ENCODE results near the gene PHF12.
A peak's percentile ranks its signal among the peaks of the same experiment; 100 is the strongest.
"Not testable (repeated sequence)": the region's sequence is repeated elsewhere in the genome, so short reads cannot be mapped to it uniquely, and the experiment has no call there.

Gene PHF12

DNA sequence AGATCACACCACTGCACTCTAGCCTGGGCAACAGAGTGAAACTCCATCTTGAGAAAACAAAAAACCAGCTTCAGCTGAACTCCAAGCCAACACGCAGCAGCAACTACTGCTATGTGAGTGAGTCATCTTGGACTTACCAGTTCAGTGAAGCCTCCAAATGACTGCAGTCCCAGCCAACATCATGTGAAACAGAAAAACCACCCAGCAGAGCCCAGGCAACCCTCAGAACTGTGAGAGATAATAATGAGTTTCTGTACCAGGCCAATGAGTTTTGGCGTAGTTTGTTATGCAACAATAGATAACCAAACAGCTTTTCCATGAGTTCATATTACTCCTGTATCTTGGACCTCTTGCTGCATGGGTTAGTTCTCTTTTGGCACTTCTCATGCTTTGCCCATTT is 23.3 kb downstream of the PHF12 start:
- DNase-seq: no peak

DNA sequence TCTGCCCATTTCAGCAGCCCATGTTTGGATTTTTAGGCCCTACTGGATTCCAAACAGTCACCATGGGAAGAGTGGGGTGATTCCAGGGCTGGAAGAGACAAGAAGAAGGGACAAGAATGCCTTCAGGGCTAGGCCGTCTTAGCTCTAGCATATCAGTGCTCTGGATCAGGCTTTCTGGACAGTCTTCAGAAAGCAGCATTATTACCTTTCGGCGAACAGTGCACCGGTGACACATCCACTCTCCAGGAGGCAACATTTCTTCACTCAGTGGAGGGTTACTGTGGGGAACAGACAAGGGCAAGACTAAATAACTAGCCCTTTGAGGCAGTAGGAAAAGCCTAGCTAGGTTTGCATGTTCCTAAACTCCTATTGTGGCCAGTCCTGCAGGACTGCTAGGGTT is 24.5 kb downstream of the PHF12 start:
- DNase-seq: no peak

DNA sequence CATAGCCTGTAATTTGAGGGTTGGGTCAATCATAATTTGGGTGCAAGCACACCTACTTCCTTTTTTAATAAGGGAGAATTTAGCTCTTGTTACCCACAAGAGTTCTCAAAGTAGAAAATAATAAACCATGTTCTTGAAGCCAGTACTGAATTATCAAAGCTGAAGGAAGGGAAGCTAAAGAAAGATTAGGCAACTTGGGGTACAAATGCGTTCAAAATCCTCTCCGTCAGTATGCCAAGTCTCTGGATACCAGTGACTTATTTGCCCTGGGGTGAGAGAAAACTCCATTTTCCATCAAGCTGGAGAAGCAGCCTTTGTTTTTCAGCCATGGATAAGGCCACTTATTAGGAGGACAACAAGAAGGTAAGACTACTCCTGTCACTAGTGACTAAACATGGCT is 25.0 kb downstream of the PHF12 start:
- DNase-seq: no peak

DNA sequence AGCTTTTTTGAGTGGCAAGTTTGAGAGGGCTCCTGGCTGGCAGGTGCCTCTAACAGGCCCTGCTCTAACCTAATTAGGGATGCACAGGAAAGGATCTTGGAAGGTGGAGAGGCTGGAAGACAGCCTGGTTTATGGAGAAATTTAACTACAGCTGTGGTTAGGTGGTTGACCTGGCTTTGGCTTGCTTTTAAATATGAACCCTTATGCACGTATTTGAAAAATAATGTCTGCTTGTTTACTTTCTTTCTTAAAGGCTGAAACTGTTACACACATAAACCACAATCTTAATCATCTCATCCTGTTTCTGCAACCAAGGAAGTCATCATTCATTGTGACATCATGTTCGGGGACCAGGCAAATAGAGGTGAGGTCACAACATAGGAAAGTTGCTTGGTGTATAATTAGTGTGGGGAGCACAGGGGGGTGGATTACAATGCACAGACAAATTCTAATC is 25.4 kb downstream of the PHF12 start:
- no peak for DNase-seq

DNA sequence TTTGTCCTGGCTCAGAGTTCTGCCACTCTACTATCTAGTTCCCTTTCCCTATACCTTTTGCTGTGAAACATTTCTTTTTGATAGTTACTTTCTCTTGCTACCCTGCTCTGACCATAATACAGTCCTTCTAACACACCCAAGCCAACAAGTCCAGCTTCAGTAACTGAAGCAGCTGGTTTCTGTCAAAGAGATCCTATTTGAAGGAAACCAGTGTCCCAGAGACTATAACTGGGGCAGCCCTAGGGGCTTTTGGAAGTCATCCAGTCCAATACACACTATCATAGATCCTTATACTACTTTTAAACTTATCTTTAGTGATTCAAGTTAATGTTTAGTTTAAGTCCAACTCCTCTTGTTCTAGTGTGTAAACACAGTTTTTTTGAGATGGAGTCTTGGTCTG is 31.1 kb downstream of the PHF12 start:
- DNase-seq: no peak

DNA sequence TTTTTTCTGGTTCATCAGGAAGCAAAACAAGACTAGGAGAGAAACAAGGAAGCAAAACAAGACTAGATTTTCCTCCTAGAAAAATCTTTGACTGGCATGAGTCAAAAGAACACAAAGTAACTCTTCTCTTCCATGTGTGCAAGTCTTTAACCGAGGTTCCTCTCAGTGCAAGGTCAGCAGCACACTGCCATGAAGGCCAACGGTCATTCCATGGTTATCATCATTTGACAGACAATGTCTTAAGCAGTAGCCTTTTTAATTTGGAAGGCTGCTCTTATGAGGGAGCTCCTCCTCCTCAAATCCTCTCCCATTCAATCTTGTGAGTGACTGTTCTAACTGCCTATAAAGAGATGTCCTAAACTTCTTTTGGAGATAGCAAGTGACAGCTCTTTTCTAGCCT is 33.0 kb downstream of the PHF12 start:
- DNase-seq: no peak

DNA sequence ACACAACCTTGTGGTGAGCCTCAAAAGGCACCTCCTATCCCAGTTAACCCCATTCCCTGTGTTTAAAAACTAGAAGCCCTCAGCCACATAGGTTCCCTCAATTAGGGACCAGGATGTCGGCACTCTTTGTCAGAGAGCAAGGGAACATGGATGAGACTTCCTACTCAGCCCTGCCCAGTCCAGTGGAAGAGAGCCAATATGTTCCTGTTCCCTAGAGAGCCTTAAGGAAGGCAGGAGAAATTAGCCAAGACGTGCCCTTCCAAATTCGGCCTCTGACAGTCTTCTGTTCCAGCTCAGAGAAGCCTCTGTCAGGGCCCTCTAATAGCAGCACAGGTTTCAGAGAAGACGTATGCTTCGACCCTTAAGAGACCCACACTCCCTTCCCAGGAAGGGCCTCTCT is 33.9 kb downstream of the PHF12 start:
- no peak for DNase-seq

DNA sequence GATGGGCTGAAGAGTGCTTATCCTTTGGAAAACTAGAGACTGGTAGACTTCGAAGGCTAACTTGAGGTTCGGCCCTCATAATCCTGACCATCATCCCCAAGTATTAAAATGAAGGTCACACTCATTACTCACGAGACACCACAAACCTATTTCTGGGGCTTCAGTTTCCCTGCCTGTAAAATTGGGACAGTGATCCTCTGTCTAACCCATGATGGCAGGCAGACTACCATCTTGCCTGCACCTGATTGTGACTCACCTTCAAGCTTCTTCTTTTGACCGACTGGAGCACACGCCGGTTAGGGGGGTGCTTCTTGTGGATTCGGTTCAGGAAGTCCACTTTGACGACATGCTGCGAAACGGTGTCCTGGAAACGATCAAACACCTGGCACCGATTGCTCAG is 34.3 kb downstream of the PHF12 start:
- DNase-seq: no peak

DNA sequence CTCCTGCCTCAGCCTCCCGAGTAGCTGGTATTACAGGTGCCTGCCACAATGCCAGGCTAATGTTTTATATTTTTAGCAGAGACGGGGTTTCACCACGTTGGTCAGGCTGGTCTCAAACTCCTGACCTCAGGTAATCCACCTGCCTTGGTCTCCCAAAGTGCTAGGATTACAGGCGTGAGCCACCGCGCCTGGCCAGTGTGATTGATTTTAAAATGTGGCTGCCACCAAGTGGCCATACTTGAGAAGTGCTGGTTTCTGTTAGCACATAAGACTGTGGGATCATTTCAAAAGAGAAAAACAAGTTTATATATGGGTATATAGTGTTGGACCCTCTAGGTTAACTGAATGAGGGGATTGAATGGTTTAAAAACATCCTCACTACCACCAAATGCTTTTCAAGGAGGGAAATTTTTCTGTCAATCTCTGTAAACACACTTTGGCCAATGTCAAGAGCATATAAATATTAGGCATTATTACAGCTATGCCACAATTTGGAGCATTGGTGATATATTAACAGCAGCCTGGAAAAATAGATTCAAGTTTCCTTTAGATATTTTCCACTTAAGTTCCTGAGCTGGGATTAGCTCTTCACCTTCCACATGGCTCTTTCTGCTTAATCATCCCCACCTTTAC is 34.9 kb downstream of the PHF12 start:
- DNase-seq: no peak

DNA sequence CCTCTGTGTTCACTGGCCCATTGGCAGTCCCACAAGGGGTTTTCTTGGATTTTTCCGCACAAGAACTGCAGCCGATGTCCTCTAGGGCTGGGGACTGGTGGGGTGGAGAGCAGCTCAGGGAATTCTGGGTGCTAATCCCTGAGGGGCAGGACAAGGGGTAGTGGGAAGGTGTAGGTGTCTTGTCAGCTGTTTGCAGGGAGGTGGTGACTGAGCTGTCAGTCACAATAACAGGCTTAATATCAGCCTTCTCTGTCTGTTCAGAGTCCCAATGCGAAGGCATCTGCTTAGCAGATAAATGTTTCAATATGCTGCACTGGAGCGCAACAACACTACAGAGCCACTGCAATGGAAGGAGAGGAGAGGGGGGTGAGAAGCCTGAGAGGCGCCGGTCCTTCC is 38.4 kb downstream of the PHF12 start:
- DNase-seq: no peak

DNA sequence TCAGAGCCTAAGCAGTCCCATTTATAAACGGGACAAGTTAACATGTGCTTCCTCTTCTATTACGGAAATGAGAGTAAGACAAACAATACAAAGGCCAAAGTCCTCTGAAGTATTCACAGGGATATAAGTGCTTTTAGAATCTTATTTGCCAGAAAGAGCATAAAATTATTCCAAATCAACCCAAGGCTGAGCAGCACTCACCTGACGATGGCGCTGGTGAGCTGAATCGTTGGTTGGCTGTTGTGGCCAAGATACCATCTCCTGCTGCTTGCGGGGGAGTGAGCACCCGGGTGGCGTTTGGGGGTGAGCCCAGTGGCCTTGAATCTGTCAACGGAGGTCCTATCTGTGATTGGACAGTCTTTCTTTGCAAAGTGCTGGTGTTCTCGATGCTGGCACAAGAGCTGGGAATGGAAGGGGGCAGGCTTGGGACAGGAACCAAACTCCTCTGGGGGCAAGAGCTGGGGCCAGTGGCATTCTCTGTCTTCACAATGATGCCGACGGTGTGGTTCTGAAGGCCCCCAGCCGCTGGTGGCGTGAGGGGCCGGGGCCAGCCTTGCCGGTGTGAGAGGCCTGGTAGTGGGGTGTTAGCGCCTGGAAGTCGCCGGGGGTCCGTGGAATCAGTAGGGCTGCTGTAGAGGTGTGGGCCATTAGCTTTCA is 38.9 kb downstream of the PHF12 start:
- DNase-seq: no peak

DNA sequence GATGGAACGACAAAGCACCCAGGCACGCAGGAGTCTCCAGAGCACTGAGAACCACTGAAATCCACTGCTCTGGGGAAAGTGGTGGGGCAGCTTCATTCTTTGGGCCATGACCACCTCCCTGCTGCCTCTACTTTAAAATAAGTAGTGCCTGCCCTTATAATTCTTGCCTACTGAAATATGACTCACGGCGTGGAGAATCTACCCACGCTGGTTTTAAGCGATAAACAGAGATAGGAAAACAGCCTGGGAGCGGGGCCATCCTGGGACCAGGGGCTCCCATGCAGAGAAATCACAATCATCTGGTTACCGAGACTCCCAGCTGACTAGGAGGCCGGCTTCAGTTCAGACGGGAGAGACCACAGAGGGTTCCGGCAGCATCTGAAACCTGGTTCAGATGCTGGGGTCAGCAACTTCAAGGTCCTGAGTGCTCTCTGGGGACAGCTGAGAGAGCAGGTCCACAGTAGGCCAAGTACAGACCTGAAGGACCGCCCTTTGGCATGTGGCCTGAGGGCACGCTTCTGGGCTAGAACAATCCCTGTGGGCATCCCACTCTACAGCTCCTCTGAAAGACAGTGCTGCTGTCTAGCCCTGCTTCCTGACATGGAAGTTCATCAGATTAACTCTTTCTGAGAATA is 39.8 kb downstream of the PHF12 start:
- DNase-seq: no peak

DNA sequence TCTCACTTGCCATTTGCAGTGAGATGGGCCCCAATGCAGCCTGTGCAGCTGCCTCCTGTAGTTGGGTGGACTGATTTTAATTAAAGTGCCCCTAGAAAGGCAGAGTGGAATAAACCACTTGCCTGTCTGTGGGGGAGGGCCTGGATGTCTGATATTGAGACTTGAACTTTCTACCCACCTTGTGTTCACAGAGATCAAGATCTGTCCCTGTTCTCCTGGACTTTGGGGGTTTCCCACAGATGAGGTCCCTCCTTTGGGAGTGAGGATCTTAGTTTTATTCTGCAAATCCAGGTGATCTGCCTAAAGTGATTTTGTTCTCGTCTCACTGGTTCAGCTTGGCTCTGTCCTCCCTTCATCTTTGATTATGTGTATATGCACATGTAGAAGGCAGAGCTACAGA is 40.8 kb downstream of the PHF12 start:
- no peak for DNase-seq

DNA sequence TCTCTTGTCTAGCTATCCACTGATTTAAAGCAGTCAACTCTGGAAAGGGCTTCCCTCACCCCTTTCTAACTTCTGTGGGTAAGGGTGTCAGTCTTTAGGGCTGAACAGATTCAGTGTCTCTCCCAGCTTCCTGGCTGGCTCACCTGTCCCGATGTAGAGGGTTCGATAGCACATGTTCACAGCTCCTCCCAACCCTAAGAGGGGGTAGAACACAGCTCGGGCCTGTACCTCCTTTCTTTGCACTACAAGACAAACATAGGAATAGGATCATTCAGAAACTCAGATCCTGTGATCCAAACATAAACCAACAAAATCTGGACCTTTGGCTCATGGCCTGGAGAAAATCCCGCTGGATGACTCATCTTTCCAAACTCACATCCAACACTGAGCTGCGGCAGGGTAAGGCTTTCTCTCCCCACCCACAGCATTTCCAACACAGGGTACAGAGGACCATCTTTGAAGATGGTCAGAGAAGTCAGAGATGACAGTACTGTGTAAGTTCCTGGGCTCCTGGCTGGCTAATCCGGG is 42.6 kb downstream of the PHF12 start:
- no peak for DNase-seq

DNA sequence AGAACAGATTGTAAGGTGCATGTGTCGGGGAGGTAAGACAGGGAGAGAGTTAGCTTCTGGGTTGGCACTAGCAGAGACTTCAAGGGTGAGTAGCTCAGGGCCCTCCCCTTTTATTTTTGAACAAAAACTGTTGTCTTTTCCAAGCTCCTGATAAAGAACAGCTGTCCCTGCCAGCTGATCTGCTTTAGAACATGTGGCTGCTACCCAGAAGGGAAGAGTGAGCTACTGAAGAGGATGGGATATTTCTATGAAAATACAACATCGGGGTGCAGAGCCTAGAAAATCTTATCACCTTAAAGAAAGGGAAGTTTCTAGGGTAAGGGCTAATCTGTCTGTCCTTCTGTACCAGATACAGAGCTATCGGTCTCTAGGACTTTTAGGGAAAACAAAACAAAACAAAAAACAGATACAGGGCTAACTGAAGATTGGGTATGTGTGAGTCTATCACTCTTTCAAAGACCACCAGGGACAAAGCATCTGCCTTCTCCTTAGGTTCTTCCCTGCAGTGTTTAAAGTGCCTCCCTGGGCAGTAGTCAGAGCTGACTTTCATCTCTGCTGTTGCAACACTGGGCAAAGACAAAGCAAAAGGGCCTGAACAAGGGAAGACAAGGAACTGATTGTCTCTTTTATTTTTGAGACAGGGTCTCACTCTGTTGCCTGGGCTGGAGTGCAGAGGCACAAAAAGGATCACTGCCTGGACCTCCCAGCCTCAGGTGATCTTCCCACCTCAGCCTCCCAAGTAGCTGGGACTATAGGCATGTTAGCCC is 43.4 kb downstream of the PHF12 start:
- DNase-seq: no peak

DNA sequence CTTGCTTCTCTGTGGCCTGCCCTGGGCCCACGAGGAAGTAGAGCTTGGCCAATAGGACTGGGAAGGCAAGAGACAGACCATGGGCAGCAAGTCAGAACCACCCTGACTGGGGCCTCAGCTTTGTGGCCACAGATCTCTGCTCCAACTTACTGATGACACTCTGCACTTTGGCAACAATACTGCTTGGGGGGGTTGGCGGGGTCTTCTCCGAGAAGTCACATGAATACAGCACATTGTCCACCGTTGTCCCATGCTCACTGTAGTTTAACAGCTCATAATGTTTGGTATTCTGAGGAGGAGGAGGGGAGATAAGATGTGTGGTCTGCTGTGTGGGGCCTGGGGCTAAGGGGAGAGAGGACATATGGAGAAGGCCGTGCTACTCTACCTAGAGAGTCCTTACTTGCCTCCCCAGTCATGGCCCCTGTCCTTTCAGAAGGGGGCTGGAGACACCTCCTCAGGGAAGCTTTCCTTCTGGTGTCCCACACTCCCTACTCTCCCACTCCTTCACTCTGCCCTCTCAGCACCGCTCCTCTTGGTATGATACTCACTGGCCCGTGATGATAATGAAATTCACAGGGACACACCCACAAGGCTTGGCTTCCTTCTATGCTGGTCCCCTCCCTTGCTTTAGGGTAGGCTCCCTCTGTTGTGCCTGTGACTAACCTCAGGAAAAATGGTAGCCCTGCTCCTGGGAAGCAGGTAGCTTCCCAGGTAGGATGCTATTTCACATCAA is 44.4 kb downstream of the PHF12 start:
- no peak for DNase-seq

DNA sequence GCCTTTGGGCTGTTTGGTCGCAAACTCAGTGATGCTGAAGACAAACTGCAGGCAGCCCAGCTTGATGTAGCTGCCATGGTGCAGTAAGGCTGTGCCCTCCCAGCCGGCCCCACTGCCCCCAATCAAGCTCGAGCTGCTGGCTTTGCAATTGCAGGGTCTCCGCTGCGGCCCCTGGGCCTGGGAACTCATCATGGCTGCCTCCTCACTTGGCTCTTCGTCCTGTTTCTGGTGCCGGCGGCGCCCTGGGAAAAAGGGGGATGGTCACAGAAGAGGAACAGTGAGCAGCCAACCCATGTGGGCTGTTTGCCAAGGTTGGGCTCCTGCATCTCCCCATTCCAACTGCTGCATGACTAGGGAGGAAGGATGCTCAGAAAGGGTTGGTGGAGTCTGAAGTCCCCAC is 45.0 kb downstream of the PHF12 start:
- DNase-seq: no peak

DNA sequence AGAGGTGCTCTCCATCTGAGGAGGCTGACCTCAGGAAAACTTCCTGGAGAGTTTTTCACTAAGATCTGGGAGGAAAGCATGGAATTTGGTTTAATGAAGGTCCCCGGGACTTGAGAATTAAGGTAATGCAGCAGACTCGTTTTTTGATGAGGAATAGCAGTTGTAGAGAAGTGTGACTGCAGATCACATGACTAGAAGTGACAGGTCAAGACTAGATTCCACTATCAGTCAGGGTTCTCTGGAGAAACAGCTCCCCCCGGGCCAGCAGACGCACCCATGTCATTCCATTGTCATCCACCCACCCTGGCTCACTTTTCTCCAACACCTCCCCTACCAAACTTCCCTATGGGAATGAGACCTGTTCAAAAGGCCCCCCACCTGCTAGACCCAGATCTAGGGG is 46.5 kb downstream of the PHF12 start:
- no peak for DNase-seq

DNA sequence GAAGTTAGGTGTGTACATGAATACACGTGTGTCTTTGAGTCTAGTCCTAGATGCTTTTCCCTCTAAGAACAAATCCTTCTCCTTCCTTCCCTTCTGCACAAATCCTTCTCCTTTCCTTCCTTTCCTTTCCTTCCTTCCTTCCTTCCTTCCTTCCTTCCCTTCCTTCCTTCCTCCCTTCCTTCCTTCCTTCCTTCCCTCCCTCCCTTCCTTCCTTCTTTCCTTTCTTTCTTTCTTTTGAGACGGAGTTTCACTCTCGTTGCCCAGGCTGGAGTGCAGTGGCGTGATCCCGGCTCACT is 47.8 kb downstream of the PHF12 start:
- not testable (repeated sequence) for DNase-seq

DNA sequence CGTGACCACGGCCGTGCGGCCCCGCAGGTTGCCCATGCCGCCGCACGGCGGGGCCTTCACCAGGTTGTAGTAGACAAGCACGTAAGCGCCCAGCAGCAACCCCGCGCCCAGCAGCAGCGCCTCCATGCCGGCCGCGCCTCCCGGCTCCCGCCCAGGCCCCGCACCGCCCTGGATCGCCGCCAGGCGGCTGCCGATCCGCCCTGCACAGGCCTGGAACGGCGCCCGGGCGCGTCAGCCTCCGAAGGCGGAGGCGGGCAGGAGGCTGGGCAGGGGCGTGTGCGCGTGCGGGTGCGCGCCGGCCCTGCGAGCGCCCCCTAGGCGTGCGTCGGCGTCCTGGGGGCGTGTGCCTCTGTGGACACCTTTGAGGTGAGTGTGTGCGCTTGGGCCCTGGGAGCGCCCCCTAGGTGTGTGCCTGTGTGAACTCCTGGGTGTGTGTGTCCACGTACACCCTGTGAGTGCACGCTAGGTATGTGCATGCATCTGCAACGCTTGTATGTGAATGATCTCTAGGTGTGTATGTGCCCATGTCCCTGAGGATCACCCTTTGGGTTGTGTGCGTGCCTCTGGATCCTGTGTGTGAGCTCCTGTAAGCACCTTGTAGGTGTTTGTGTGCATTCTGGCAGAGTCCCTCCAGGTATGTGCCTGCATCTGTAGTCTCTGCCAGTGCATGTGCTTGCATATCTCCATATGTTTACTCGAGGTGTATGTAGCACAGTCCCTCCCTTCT is 48.3 kb downstream of the PHF12 start, which contains the start of gene DHRS13:
DHRS13 (minus strand) TSS at position 261 of the 727 bp plus-strand sequence; CDS start at position 126, 135 bp downstream.
- DNase-seq: peak; percentile 86

DNA sequence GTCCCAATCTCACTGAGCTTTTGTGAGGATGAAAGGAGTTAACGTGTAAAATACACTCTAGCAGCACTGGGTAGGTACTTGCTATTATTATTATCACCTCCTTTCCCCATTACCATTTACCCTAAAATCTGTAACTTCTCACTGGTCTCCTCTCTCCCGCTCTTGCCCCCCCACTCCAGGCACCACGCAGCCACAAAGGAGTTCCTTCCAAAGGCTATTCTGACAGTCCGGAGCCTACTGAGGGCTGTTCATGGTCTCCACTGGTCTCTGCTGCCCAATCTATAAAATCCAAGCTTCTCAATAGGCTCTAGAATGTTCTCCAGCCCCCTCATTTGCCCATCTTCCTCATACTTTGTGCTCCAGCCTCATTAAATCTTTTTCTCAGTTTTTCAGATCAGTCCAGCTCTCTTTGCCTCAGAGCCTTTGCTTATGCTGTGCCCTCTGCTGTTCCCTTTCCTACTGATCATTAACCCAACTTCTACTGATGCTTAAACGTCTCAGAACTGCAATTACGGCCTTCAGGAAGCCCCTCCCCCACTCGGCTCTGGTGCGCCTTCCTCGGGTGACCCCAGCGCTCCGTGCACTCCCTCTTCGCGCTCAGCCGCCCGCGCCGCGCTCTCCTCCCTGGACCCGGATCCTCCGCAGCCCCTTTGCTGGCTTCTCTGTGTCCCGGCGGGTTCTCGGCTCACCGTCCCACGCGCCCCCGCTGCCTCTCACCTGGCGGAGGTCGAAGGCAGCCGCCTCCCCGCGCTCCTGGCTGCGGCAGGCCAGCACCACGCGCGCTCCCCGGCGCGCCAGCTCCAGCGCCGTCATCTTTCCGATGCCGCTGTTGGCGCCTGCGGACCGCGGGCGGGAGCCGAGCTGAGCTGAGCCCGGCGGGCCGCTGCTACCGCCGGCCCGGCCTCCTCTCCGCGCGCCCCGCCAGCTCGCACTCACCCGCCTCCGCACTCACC is 49.2 kb downstream of the PHF12 start:
- no peak for DNase-seq
